Right forelimb (tissue), 1 donor: ENCODE data around the gene PRKAR1B.
A peak's percentile ranks its signal among the peaks of the same experiment; 100 is the strongest.

ENCODE experiments used
- DNase-seq: peaks from one replicate; pipeline ENCODE4 v3.0.0-alpha.2; 2018

PRKAR1B gene

GRCh38 chr7:516606-517456, 210.2 kb downstream of the PRKAR1B start:
- peak; percentile 75 for DNase-seq

GRCh38 chr7:516216-516605, 210.9 kb downstream of the PRKAR1B start:
- no peak for DNase-seq

- no peak for DNase-seq
Measured at GRCh38 chr7:515628-516027, 211.5 kb downstream of the PRKAR1B start.

- no peak for DNase-seq
Measured at GRCh38 chr7:514651-515598, 212.2 kb downstream of the PRKAR1B start.

- DNase-seq: no peak
Measured at GRCh38 chr7:514242-514641, 212.8 kb downstream of the PRKAR1B start.

GRCh38 chr7:513521-514166, 213.4 kb downstream of the PRKAR1B start:
- no peak for DNase-seq

- no peak for DNase-seq
Measured at GRCh38 chr7:512541-513311, 214.4 kb downstream of the PRKAR1B start.

GRCh38 chr7:512146-512510, 215.0 kb downstream of the PRKAR1B start:
- no peak for DNase-seq

- no peak for DNase-seq
Measured at GRCh38 chr7:511476-512145, 215.5 kb downstream of the PRKAR1B start.

- no peak for DNase-seq
Measured at GRCh38 chr7:510782-511281, 216.2 kb downstream of the PRKAR1B start.

GRCh38 chr7:510131-510481, 217.0 kb downstream of the PRKAR1B start:
- DNase-seq: no peak

GRCh38 chr7:509426-510130, 217.5 kb downstream of the PRKAR1B start:
- DNase-seq: no peak

- peak; percentile 35 for DNase-seq
Measured at GRCh38 chr7:508461-509170, 218.5 kb downstream of the PRKAR1B start.

- peak; percentile 30 for DNase-seq
Measured at GRCh38 chr7:507623-508300, 219.3 kb downstream of the PRKAR1B start.

- DNase-seq: peak; percentile 26
Measured at GRCh38 chr7:506921-507622, 220.0 kb downstream of the PRKAR1B start.

- DNase-seq: no peak
Measured at GRCh38 chr7:506391-506831, 220.7 kb downstream of the PRKAR1B start.

GRCh38 chr7:505171-505570, 221.9 kb downstream of the PRKAR1B start:
- DNase-seq: peak; percentile 38

GRCh38 chr7:504221-505111, 222.6 kb downstream of the PRKAR1B start:
- peak; percentile 39 for DNase-seq
